Endothelial cell of umbilical vein (primary cell): ENCODE data around the gene PRSS35. TPM values are rescaled to one million over a fixed set of nuclear protein-coding genes. Genes with fewer than 3 reads are reported as not detected.

Source experiments
- BruUV-seq: library from RNA; stranded (reverse); fragments of 400-500 nt; replicated peaks from 2 replicates; lab custom pipeline; 2021; lab: Mats Ljungman, UMichigan
- CTCF ChIA-PET: fragments of 300-600, 350-600 bp; sonication (Branson Sonifier 250); formaldehyde crosslinking; loops from one replicate; lab custom pipeline; 2021; ENCODE audit warnings: antibody characterized with exemption, inconsistent platforms; lab: Charles Lee
- POLR2A ChIA-PET: fragments of 300-600, 350-600 bp; sonication (Branson Sonifier 250); formaldehyde crosslinking; loops from one replicate; lab custom pipeline; 2021; ENCODE audit warnings: antibody characterized with exemption, inconsistent platforms; lab: Charles Lee
- DNase-seq: peaks from one replicate; pipeline ENCODE4 v3.0.0-alpha.2; 2011; ENCODE audit warnings: low read depth, low spot score
- FAIRE-seq: peaks from 2 replicates; lab custom pipeline; 2011; peaks lifted over from hg19 to GRCh38; lab: Jason Lieb, UNC
- H2AFZ ChIP-seq: 2 replicates; pipeline ENCODE4 v1.6.0; 2012; ENCODE audit warnings: low read depth, low read length, control low read depth, inconsistent platforms
- H3K27ac ChIP-seq: 2 replicates; pipeline ENCODE4 v1.5.1; 2011; ENCODE audit warnings: low read depth, mild to moderate bottlenecking, control low read depth, low read length, moderate library complexity; ENCODE audit not compliant: insufficient read depth
- H3K27me3 ChIP-seq, 2 experiments: 2 replicates each; pipeline versions ENCODE4 v1.6.0 to v1.6.1; 2011; ENCODE audit warnings: low read length in 2 of 2, mixed read lengths in 1 of 2; ENCODE audit not compliant: control insufficient read depth in 2 of 2, insufficient read depth in 2 of 2
- H3K36me3 ChIP-seq, 2 experiments: 2 replicates in 1 of 2; 3 replicates in 1 of 2; pipeline ENCODE4 v1.5.1; 2011; ENCODE audit warnings: low read length in 2 of 2, mild to moderate bottlenecking in 1 of 2, moderate library complexity in 1 of 2; ENCODE audit not compliant: control insufficient read depth in 2 of 2, insufficient read depth in 2 of 2; ENCODE audit errors: extremely low read depth in 1 of 2
- H3K4me1 ChIP-seq: 3 replicates; pipeline ENCODE4 v1.5.1; 2011; ENCODE audit warnings: mild to moderate bottlenecking, low read length; ENCODE audit not compliant: control insufficient read depth, insufficient read depth; ENCODE audit errors: extremely low read depth
- H3K4me2 ChIP-seq: 2 replicates; pipeline ENCODE4 v1.6.1; 2011; ENCODE audit warnings: low read length, control low read depth, mixed read lengths; ENCODE audit not compliant: insufficient read depth
- H3K4me3 ChIP-seq, 3 experiments: fragments of 200-600 bp in 1 of 3; sonication (generic), shearing (Covaris generic) in 1 of 3; replicated peaks in 1 of 3; 2 replicates each; pipeline ENCODE4 v1.5.1; 2011 to 2016; ENCODE audit warnings: control low read depth in 3 of 3, low read length in 3 of 3, mild to moderate bottlenecking in 2 of 3, inconsistent platforms in 1 of 3, low read depth in 1 of 3, moderate library complexity in 1 of 3; ENCODE audit not compliant: insufficient read depth in 1 of 3
- H3K79me2 ChIP-seq: 2 replicates; pipeline ENCODE4 v1.6.0; 2012; ENCODE audit warnings: low read length, inconsistent platforms; ENCODE audit not compliant: control insufficient read depth, insufficient read depth
- H3K9ac ChIP-seq: replicated peaks from 2 replicates; pipeline ENCODE3; 2011; ENCODE audit warnings: low read length, control low read depth; ENCODE audit not compliant: insufficient read depth; ENCODE audit errors: extremely low read depth
- H3K9me1 ChIP-seq: replicated peaks from 3 replicates; pipeline ENCODE4 v1.6.0; 2011; ENCODE audit warnings: mild to moderate bottlenecking, low read length; ENCODE audit not compliant: control insufficient read depth, insufficient read depth; ENCODE audit errors: extremely low read depth
- H3K9me3 ChIP-seq: replicated peaks from 2 replicates; pipeline ENCODE4 v1.5.1; 2012; ENCODE audit warnings: low read length, inconsistent platforms; ENCODE audit not compliant: control insufficient read depth, insufficient read depth
- H4K20me1 ChIP-seq: replicated peaks from 2 replicates; pipeline ENCODE3; 2011; ENCODE audit warnings: mild to moderate bottlenecking, low read length; ENCODE audit not compliant: control insufficient read depth, insufficient read depth; ENCODE audit errors: extremely low read depth
- EZH2 ChIP-seq: IDR thresholded peaks from 2 replicates; pipeline ENCODE4 v1.6.1; 2012; ENCODE audit warnings: borderline replicate concordance, low read depth, mild to moderate bottlenecking, moderate library complexity, low read length, inconsistent platforms; ENCODE audit not compliant: severe bottlenecking
- FOS ChIP-seq: IDR thresholded peaks from 2 replicates; pipeline ENCODE4 v1.6.1; 2011; ENCODE audit warnings: mild to moderate bottlenecking, low read length, moderate library complexity, borderline replicate concordance; ENCODE audit not compliant: insufficient read depth
- GATA2 ChIP-seq: IDR thresholded peaks from 2 replicates; pipeline ENCODE4 v1.7.0; 2011; ENCODE audit warnings: low read depth, mild to moderate bottlenecking, moderate library complexity, mixed read lengths, low read length; ENCODE audit not compliant: insufficient read length, insufficient read depth
- JUN ChIP-seq: IDR thresholded peaks from 2 replicates; pipeline ENCODE4 v1.6.1; 2011; ENCODE audit warnings: borderline replicate concordance, low read depth; ENCODE audit not compliant: insufficient read length, insufficient read depth
- MAX ChIP-seq: IDR thresholded peaks from 2 replicates; pipeline ENCODE4 v1.6.1; 2011; ENCODE audit not compliant: insufficient read depth, insufficient read length
- MYC ChIP-seq: IDR thresholded peaks from one replicate; pipeline ENCODE4 v1.6.1; 2011; ENCODE audit warnings: mild to moderate bottlenecking, low read depth, low read length
- POLR2A ChIP-seq: IDR thresholded peaks from 2 replicates; pipeline ENCODE4 v1.6.1; 2012; ENCODE audit warnings: low read depth, mild to moderate bottlenecking, control low read depth, low read length
- POLR2AphosphoS5 ChIP-seq: IDR thresholded peaks from 2 replicates; pipeline ENCODE4 v1.6.1; 2012; ENCODE audit warnings: low read depth, mild to moderate bottlenecking, control low read depth, low read length, moderate library complexity; ENCODE audit not compliant: insufficient read depth
- dilution Hi-C: fragments of 300-500 bp; cut with MboI; formaldehyde crosslinking; loops from one replicate; pipeline ENCODE4 v1.15.0; 2019; ENCODE audit warnings: low sequenced_read_pairs; ENCODE audit not compliant: extremely low pct_ligation_motif_present
- intact Hi-C: fragments of 100-400 bp; cut with micrococcal nuclease; formaldehyde crosslinking; loops from one replicate; pipeline ENCODE4 v1.10.0; 2022
- polyA plus RNA-seq, 4 experiments: library from polyadenylated mRNA; depleted of rRNA in 3 of 4; stranded (reverse) in 3 of 4; unstranded in 1 of 4; fragments of >200 nt; gene quantifications; 2 replicates each; pipeline versions ENCODE4 v1.2.1 to v1.2.3, GENCODE V29; 2011 to 2012; ENCODE audit warnings: missing spikeins in 1 of 4
- total RNA-seq: library from RNA; stranded (reverse); gene quantifications from 2 replicates; pipeline ENCODE4 v1.2.3, GENCODE V29; 2021
- TF ChIP-seq, protein P1 (sequence below), 2 donors: IDR thresholded peaks; 1 replicate in 1 of 2; 2 replicates in 1 of 2; pipeline ENCODE4 v1.5.1; 2011; ENCODE audit warnings: low read length in 2 of 2, mild to moderate bottlenecking in 2 of 2, moderate library complexity in 2 of 2, control low read depth in 1 of 2, inconsistent platforms in 1 of 2, low read depth in 1 of 2; ENCODE audit not compliant: insufficient read depth in 1 of 2; ENCODE audit errors: extremely low read depth in 1 of 2

Gene PRSS35
- total and polyA plus RNA-seq, 2 donors (not counting 3 experiments of a cell fraction or from before 2014, with no cell fraction given), result not detected

GRCh38 chr6:83476971-83477370 lies 35.4 kb upstream of the PRSS35 start:
- Histone ChIP-seq H3K9ac (no peak overlapping the region), H4K20me1 (no peaks in the 10 kb centered on the region), H3K79me2 (no peaks in the 10 kb centered on the region), H3K27ac (no peak overlapping the region), H3K4me2 (no peak overlapping the region), H3K9me3 (no peaks in the 10 kb centered on the region), H3K36me3 (no peaks in the 10 kb centered on the region), H3K9me1 (no peaks in the 10 kb centered on the region), H3K4me1 (no peaks in the 10 kb centered on the region), H3K4me3 (no peak overlapping the region), H2AFZ (no peak overlapping the region), H3K27me3 (peaks cover 3 to 7% of the 10 kb centered on the region in 2 experiments)
- no peak for FAIRE-seq
- dilution Hi-C loops, result no loop called here
- DNase-seq, result no peak
- ChIA-PET CTCF (interaction anchor here (0.6 to 1.0 kb wide), 3 partner anchors 32 to 1216 kb away, joined by 3 read pairs; no protein-coding TSS in a partner anchor), POLR2A (no interaction called here)
- BruUV-seq, result no TSS peak
- TF ChIP-seq, protein P1, sequence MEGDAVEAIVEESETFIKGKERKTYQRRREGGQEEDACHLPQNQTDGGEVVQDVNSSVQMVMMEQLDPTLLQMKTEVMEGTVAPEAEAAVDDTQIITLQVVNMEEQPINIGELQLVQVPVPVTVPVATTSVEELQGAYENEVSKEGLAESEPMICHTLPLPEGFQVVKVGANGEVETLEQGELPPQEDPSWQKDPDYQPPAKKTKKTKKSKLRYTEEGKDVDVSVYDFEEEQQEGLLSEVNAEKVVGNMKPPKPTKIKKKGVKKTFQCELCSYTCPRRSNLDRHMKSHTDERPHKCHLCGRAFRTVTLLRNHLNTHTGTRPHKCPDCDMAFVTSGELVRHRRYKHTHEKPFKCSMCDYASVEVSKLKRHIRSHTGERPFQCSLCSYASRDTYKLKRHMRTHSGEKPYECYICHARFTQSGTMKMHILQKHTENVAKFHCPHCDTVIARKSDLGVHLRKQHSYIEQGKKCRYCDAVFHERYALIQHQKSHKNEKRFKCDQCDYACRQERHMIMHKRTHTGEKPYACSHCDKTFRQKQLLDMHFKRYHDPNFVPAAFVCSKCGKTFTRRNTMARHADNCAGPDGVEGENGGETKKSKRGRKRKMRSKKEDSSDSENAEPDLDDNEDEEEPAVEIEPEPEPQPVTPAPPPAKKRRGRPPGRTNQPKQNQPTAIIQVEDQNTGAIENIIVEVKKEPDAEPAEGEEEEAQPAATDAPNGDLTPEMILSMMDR (IDR thresholded peaks at IDR 0.05; ENCODE audit: extremely low read depth in 1 of 2, insufficient read depth in 1 of 2, low read depth in 1 of 2, low read length in 2 of 2), result no peak
- TF ChIP-seq POLR2A (no peak), FOS (no peak), GATA2 (no peak), MAX (no peak), JUN (no peak), EZH2 (no peak), MYC (no peak), POLR2AphosphoS5 (no peak)
- intact Hi-C loops, result no loop called here
